ENCODE results near the gene PKDCC.
A peak's percentile ranks its signal among the peaks of the same experiment; 100 is the strongest.
"Not testable (repeated sequence)": the region's sequence is repeated elsewhere in the genome, so short reads cannot be mapped to it uniquely, and the experiment has no call there.

PKDCC gene

GRCh38 chr2:42067521-42067920, 19.7 kb downstream of the PKDCC start:
- no peak for DNase-seq

GRCh38 chr2:42068571-42069178, 20.9 kb downstream of the PKDCC start:
- no peak for DNase-seq

GRCh38 chr2:42069568-42069967, 21.7 kb downstream of the PKDCC start:
- DNase-seq, result no peak

- no peak for DNase-seq
Observed at GRCh38 chr2:42071791-42072190, 24.0 kb downstream of the PKDCC start.

- DNase-seq, result peak; percentile 36
Observed at GRCh38 chr2:42072349-42073118, 24.7 kb downstream of the PKDCC start.

- no peak for DNase-seq
Observed at GRCh38 chr2:42073739-42074503, 26.1 kb downstream of the PKDCC start.

GRCh38 chr2:42074661-42075060, 26.8 kb downstream of the PKDCC start:
- no peak for DNase-seq

GRCh38 chr2:42076357-42077225, 28.8 kb downstream of the PKDCC start:
- DNase-seq, result no peak

- DNase-seq, result no peak
Observed at GRCh38 chr2:42077343-42077742, 29.5 kb downstream of the PKDCC start.

GRCh38 chr2:42079737-42080287, 32.0 kb downstream of the PKDCC start:
- DNase-seq, result no peak

GRCh38 chr2:42081151-42081550, 33.3 kb downstream of the PKDCC start:
- not testable (repeated sequence) for DNase-seq

- DNase-seq, result no peak
Observed at GRCh38 chr2:42082016-42082415, 34.2 kb downstream of the PKDCC start.

- peak; percentile 37 for DNase-seq
Observed at GRCh38 chr2:42084231-42084671, 36.4 kb downstream of the PKDCC start.

- DNase-seq, result not testable (repeated sequence)
Observed at GRCh38 chr2:42085070-42085469, 37.2 kb downstream of the PKDCC start.

- no peak for DNase-seq
Observed at GRCh38 chr2:42085706-42086487, 38.1 kb downstream of the PKDCC start.

- peak; percentile 42 for DNase-seq
Observed at GRCh38 chr2:42086500-42086953, 38.7 kb downstream of the PKDCC start.

- DNase-seq, result peak; percentile 17
Observed at GRCh38 chr2:42087137-42087856, 39.5 kb downstream of the PKDCC start.

GRCh38 chr2:42087857-42088195, 40.0 kb downstream of the PKDCC start:
- DNase-seq, result no peak

- peak; percentile 25 for DNase-seq
Observed at GRCh38 chr2:42089340-42089925, 41.6 kb downstream of the PKDCC start.

GRCh38 chr2:42090216-42090615, 42.4 kb downstream of the PKDCC start:
- DNase-seq, result no peak
